ENCODE measurements around the gene SKAP1. TPM values are rescaled to one million over a fixed set of nuclear protein-coding genes. Genes with fewer than 3 reads are reported as not detected.
"Not testable (repeated sequence)": the region's sequence is repeated elsewhere in the genome, so short reads cannot be mapped to it uniquely, and the experiment has no call there.

SKAP1 gene
- total RNA-seq, 4 donors from 2014 or later, result 0.33 to 2.1 (median 1.0) TPM

DNA sequence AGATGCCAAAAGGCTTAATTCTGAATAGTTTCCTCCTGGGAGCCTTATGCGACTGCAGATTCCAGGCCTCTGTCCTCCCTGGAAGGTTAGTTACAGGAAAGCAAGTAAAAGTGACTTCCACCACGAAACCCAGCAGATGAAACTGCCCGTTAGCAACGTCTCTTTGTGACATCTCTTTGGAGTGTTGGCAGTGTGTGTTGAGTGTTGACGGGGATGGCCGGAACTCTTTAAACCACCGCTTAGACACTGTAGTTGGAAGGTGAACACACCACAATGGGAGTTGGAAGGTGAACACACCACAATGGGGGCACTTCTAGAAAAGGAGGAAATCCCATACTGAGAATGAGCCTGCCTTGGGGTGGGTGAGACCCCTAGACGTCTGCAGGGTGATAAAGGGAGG lies 858 bp downstream of the SKAP1 start:
- DNase-seq, result no peak
- intact Hi-C loops (cut with DNase I), result no loop called here
- no peaks in the 10 kb centered on the region for H3K4me1 ChIP-seq
- TF ChIP-seq CTCF (IDR thresholded peaks at IDR 0.05) (no peak), POLR2A (IDR thresholded peaks at IDR 0.05) (no peak)
- H3K9me3 ChIP-seq, result no peaks in the 10 kb centered on the region
- H3K36me3 ChIP-seq, result no peaks in the 10 kb centered on the region
- no peak overlapping the region for H3K4me3 ChIP-seq (replicated peaks in 1 of 3)
- 80 to 86% methylated on average over 8 of the region's 8 CpGs for WGBS, 2 donors
- H3K27me3 ChIP-seq, result no peaks in the 10 kb centered on the region
- H3K27ac ChIP-seq, result no peak overlapping the region

GRCh38 chr17:48427598-48427997 lies 2.4 kb downstream of the SKAP1 start:
- no peak for DNase-seq
- Histone ChIP-seq H3K9me3 (no peaks in the 10 kb centered on the region), H3K4me3 (replicated peaks in 1 of 3) (no peak overlapping the region), H3K27me3 (no peaks in the 10 kb centered on the region), H3K27ac (no peak overlapping the region), H3K36me3 (no peaks in the 10 kb centered on the region), H3K4me1 (no peaks in the 10 kb centered on the region)
- TF ChIP-seq POLR2A (IDR thresholded peaks at IDR 0.05) (no peak), CTCF (IDR thresholded peaks at IDR 0.05) (no peak)
- intact Hi-C loops (cut with DNase I), result no loop called here

GRCh38 chr17:48426761-48427500 lies 3.1 kb downstream of the SKAP1 start:
- 90% methylated on average over 4 of the region's 4 CpGs for WGBS, 2 donors

DNA sequence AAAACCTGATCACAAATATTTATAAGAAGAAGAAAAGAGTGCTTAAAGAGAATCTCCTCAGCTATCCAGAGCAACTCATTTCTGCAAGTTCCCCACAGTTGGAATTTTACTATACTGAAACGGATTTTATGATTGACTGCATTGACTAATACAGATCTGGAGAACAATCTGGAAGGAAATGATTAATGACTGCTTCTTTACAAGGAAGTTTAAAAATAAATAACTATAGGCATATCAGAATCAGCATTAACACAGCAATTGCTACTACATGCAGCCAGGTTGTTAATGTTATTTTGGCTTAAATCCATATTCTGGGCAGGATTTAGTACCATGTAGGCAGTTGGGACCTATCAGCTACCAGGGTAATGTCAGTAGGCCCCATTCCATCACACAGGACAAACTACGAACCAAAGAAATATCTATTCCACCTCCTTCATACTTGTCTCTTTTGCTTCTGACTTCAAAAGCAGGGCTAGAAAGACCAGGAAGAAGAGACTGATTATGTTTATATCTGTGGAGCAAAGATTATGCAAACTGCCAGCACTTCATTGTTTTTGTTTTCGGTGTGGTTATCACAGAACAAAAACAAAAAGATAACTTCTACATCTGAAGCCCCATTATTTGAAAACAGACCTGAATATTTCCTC lies 3.9 kb downstream of the SKAP1 start:
- TF ChIP-seq POLR2A (IDR thresholded peaks at IDR 0.05) (no peak), CTCF (IDR thresholded peaks at IDR 0.05) (no peak)
- Histone ChIP-seq H3K9me3 (no peaks in the 10 kb centered on the region), H3K36me3 (no peaks in the 10 kb centered on the region), H3K27ac (no peak overlapping the region), H3K4me3 (replicated peaks in 1 of 3) (no peak overlapping the region), H3K27me3 (no peaks in the 10 kb centered on the region), H3K4me1 (no peaks in the 10 kb centered on the region)
- WGBS, 2 donors, result 79 to 87% methylated on average over 3 of the region's 3 CpGs
- no peak for DNase-seq
- intact Hi-C loops (cut with DNase I), result no loop called here

More at GRCh38 chr17:48426761-48427500, 3.1 kb downstream of the SKAP1 start:
- DNase-seq, result no peak
- Histone ChIP-seq H3K36me3 (no peaks in the 10 kb centered on the region), H3K4me1 (no peaks in the 10 kb centered on the region), H3K4me3 (replicated peaks in 1 of 3) (no peak overlapping the region), H3K27me3 (no peaks in the 10 kb centered on the region), H3K27ac (no peak overlapping the region), H3K9me3 (no peaks in the 10 kb centered on the region)
- TF ChIP-seq POLR2A (IDR thresholded peaks at IDR 0.05) (no peak), CTCF (IDR thresholded peaks at IDR 0.05) (no peak)
- intact Hi-C loops (cut with DNase I), result no loop called here

GRCh38 chr17:48422060-48422459 lies 8.0 kb downstream of the SKAP1 start:
- 88 to 96% methylated on average over 3 of the region's 3 CpGs for WGBS, 2 donors
- H3K9me3 ChIP-seq; intact Hi-C loops (cut with DNase I): not testable (repeated sequence)

More at GRCh38 chr17:48422060-48422459, 8.0 kb downstream of the SKAP1 start:
- H3K36me3 ChIP-seq; H3K4me1 ChIP-seq; H3K27ac ChIP-seq; H3K27me3 ChIP-seq; H3K4me3 ChIP-seq (replicated peaks in 1 of 3); DNase-seq: not testable (repeated sequence)

Measured in thyroid gland (tissue), 4 donors.